GM11168 (cell line): Measurements from ENCODE around the gene TMEM259.

Experiments
- in situ Hi-C: fragments of 300-500 bp; cut with MboI; formaldehyde crosslinking; loops from one replicate; pipeline ENCODE4 v1.12.0; 2022; ENCODE audit warnings: low sequenced_read_pairs; ENCODE audit not compliant: unreplicated experiment

The TMEM259 gene

DNA sequence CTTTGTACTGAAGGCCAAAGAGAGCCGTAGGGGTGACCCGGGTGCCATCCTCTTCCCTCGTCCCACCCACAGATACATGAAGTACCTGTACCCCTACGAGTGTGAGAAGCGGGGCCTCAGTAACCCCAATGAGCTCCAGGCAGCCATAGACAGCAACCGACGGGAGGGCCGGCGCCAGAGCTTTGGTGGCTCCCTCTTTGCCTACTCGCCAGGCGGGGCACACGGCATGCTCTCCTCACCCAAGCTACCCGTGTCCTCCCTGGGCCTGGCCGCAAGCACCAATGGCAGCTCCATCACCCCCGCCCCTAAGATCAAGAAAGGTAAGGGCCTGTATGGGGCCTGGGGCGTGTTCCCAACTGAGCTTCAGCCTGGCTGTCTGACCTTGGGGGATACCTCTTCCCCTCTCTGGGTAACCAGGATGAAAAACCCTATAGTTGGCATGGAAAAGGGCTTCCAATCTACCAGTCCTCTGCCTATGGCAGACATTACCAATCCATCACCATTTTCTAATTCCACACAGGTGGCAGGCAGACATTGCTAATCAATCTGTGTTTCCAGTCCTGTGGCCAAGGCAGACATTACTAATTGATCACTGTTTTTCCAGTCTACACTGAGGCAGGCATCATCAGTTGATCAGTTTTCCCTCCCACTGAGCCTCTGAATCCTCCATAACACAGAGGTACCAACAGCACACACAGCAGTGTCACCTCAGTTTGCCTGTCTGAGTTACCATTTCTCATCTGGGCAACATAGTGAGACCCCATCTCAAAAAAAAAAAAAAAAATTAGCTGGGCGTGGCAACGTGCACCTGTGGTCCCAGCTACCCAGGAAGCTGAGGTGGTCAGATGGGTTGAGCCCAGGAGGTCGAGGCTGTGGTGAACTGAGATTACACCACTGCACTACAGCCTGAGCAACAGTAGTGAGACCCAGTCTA is 55.9 kb downstream of the TMEM259 start:
- in situ Hi-C loops, result no loop called here

DNA sequence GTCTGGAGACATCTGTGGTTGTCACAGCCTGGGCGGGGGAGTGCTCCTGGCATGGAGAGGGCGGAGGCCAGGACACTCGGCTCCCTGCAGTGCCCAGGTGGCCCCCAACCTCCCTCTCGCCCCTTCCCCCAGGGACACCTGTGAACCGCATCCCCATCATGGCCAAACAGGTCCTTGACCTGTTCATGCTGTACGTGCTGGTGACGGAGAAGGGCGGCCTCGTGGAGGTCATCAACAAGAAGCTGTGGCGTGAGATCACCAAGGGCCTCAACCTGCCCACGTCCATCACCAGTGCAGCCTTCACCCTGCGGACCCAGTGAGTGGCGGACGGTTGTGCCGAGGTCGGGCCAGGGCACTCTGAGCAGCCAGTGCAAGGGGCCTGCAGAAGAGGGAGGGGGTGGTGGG is 56.8 kb downstream of the TMEM259 start:
- in situ Hi-C loops, result no loop called here

DNA sequence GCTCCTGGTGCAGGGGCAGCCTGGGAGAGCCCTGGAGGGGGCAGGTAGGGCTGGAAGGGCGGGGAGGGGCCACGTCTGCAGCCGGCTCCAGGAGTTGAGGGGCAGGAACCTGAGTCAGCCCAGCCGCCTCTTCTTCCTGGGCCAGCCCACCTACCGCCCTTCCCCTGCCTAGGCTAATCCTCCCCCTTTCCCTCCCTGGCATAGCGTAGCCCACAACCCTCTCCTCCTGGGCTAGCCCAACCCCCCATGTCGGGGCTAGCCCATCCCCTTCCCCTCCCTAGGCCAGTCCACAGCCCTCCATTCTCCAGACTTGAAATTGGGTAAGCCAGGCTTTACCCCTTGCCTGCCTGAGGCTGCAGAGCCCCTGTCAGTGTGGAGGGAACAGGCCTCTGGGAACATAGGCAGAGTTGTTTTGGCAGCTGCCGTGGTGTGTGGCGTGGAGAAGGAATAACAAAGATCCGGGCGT is 57.4 kb downstream of the TMEM259 start:
- in situ Hi-C loops, result no loop called here

DNA sequence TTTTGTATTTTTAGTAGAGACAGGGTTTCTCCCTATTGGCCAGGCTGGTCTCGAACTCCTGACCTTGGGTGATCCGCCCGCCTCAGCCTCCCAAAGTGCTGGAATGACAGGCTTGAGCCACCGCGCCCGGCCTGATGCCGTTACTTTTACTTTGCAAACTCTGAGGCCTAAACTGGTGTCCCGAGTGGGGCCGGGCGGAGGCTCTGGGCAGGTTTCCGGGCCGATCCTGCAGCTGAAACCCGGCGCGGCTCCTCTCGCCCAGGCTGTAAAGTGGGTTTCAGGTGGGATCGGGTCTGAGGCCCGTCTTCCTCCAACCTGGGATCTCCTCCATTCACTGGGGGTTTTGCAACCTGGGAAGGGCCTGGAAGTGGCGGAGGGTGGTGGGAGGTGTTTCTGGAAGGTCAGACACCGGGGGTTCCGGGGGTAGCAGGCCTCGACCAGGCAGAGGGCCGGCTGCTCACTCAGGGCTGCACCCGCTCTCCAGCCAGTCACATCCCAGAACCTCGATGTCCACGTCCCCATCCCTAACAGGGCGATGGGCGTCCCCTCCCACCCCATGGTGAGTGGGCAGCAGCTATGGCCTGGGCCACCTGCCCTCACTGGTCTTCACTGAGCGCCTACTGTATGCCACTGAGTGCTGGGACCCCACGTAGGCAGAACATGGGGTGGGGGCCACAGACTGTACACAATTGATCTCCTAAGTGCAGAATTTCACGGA is 58.1 kb downstream of the TMEM259 start:
- in situ Hi-C loops, result no loop called here

DNA sequence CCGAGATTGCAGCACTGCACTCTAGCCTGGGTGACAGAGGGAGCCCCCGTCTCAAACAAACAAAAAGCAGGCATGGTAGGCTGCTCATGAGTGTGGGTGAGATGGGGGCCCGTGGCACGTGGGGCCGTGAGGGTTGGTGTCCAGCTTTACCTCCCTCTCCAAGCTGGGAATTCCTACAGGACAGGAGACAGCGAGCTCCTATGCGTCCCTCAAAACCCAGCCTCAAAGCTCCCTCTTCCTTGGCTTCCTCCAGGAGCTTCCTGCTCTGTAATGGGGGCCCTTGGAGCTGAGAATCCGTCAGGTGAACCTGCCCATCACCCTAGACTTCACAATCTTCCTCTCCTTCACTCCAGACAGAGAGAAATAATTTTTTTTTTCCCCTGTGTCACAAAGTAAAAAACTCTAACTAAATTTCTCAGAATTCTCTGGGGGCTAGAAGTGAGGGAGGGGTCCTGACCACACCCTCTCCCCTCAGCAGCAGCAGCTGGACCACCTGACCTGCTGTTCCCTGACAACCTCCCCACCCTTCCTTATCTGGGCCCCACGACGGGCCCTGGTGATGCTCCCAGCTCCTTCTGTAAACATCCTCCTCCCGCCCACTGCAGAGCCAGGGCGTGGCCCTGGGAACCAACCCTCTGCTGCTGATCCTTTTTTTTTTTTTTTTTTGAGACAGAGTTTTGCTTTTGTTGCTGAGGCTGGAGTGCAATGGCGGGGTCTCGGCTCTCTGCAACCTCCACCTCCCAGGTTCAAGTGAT is 58.9 kb downstream of the TMEM259 start:
- in situ Hi-C loops, result no loop called here

DNA sequence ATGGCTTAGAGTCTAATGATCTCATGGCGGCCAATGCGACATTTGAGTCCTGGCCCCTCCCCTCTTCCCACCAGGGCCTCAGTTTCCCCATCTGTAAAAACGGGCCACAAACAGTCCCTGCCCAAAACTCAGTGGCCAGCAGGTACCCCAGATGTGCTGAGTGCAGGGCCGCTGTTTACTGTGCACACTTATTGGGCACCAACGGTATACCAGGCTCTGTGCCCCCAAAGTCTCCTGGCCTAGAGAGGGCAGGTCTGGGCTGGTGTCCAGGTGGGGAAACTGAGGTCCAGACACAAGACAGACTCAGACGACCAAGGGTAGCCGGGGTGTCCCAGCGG is 60.4 kb downstream of the TMEM259 start:
- in situ Hi-C loops, result no loop called here

DNA sequence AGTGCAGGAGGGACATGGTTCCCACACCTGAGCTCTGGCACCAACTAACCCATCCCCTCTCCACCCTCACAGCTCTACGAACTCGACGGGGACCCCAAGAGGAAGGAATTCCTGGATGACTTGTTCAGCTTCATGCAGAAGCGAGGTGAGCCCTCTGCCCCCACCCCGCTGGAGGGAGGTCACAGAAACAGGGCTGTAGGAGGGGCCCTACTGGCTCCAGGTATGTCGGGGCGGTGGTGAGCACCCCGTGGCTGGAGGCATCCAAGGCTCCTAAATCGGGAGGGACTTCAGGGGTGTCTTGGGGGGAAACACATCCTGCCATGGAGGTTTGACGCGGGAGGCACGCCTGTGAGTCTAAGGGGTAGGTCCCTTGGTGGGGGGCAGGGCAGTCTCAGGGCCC is 60.9 kb downstream of the TMEM259 start:
- in situ Hi-C loops, result no loop called here
